ENCODE measurements around the gene LEMD2.

Gene LEMD2

GRCh38 chr6:33732817-33733708 lies 55.9 kb downstream of the LEMD2 start:
- DNase-seq, result no peak

DNA sequence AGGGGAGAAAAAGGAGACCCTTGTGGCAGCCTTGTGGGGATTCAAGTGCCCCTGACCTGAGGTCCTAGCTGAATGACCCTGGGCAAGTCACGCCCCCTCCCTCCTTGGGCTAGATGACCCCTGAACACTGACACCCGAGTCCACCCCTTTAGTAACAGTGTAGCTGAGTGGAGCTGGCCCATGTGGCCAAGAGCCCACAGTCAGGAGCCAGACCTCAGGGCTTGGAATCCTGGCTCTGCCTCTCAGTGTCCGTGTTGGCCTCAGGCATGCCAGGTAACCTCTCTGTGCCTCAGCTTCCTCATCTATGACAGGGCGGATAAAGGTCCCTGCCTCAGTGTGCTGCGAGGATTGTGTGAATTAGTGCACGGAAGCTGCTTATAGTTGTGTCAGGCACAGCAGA lies 56.5 kb downstream of the LEMD2 start:
- DNase-seq, result no peak

GRCh38 chr6:33731751-33732282 lies 57.1 kb downstream of the LEMD2 start:
- no peak for DNase-seq

DNA sequence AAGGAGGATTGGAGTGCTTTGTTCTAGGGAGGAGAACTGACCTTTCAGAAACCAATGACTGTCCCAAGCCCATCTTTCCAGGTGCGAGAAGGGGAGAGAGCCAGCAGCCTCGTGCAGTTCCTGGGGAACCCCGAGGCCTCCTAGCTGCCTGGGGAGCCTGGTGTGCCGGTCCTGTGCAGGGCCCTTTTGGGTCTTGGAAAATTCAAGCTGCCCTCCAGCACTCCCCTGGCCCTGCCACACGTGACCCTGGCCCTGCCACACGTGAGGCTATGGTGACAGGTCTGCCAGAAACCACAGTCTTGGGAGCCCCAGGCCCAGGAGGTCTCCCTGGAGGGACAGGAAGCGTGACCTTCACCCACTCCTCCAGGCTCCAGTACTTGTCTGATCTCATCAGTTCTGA lies 57.9 kb downstream of the LEMD2 start:
- no peak for DNase-seq

DNA sequence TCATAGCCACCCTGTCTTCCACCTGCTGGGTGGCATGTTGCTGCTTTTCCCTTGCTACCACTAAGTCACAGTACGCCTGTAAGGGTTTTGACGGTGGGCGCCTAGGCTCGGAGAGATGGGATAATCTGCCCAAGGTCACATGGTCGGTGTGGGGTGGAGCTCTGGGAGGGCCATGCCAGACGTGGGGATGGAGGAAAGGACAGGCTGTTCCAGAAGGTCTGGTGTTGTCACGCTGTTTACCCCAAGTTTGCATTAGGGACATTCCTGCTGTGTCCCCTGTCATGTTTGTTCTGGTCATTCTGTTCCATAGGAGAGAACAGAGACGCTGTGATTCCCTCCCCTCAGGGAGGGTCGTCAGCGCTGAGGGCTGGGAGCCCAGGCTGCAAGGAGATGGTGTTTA lies 58.3 kb downstream of the LEMD2 start:
- no peak for DNase-seq

- no peak for DNase-seq
Measured at GRCh38 chr6:33729059-33729458, 59.9 kb downstream of the LEMD2 start.

DNA sequence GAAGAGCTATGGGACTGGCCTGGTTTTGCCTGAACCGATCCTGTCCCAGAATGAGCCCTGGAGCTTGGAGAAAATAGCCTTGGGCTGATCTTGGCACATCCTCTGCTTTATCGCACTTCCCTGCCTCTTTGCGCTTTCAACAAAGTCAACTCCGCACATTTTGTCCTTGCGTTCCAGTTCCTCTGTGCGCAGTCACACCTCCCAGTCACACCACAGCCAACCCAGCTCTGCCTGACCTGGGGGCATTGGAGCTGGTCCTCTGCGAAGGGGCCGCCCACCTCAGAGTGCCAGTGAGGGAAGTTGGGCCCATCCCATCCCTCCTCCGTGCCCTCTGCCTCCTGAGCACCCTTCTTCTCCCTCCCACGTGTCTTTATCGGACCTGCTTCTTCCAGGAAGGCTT lies 60.5 kb downstream of the LEMD2 start:
- DNase-seq, result no peak

DNA sequence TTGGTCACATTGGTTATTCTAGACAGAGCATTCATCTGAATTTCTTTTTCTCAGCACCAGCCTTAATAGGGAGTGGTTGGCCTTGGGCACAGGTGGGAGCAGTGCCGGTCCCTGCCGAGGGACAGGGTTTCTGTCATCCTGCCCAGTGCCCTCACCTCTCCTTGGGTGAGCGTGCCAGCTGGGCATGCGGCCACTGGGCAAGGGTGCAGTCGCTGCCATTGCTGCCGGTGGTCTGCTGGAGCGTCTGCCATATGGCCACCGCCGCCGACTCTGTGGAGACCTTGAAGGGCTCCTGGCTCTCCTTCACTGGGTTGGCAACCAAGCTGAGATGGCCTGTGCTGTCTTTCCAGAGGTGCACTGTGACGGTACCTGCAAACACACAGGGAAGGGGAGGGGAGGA lies 61.0 kb downstream of the LEMD2 start:
- no peak for DNase-seq

DNA sequence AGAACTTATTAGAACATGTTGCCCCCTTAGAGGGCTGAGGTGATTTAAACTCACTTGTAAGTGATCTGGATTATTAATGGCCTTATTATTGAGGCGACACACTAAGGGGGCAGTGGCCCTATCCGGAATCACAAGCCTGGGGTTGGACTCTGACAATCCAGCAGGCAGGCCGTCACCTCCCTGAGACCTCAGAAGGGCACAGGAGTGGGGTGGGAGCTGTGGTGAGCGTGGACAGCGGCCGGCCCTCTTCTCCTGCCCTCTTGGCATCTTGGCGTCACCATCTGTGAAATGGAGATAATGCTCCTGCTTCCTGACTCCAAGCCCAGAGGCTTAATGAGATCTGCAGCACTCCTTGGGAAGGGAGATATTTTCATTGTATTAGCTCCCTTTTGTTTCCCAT lies 61.8 kb downstream of the LEMD2 start:
- no peak for DNase-seq

GRCh38 chr6:33726696-33727095 lies 62.2 kb downstream of the LEMD2 start:
- no peak for DNase-seq

GRCh38 chr6:33725891-33726673 lies 62.8 kb downstream of the LEMD2 start:
- DNase-seq, result no peak

DNA sequence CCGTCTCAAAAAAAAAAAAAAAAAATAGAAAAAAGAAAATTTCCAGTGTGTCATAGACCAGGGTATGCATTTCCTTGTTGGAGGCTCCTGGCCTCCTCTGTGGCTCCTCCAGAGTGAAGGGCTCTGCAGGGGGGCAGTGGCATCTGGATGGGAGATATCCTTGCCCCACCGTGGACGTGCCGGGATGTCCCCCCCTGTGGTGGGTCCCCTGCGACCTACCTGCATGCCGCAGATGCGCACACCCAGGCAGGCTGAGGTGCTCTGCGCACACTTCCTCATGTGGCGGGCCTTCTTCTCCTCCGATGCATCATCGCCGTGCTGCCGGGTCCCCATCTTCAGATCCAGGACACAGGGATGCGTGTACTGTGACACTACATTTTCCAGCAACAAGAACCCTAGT lies 63.7 kb downstream of the LEMD2 start:
- no peak for DNase-seq

DNA sequence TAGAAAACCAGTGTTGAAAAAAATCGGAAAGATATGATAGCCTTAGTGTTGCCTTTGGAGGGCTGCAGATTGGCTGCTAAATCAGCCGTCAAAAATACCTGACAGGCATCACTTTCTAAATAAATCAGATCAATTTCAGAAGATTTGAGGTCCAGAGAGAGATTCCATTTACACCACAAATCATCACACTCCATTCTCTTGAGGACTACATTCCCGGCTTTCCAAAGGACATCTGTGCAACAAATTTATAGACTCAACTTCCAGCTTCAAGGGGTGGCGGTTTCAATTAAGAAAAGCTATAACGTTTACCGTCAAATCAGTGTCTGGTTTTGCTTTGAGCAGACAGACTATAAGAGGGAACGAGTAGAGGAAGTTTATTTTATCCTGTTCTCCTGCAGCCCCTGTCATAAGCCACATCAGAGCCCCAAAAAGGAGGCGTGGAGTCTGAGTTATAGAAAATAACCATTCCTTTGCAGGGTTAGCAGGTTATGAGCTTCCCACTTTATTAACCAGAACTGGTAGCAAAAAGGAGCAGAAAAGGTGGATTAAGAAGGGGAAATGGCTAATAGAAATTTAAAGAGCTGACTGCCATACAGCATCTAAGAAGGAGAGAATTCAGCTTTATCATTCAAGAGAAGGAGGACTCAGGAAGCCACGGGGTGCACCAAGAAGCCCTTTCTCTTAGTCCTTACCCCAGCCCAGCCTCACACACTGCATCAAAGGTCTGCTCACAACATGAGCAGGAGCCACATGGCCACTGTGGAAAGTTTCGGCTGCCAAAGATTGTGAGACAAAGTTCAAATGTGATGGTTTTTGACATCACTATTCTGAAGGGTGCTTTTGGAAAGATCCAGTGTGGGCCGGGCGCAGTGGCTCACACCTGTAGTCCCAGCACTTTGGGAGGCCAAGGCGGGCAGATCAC lies 64.6 kb downstream of the LEMD2 start:
- DNase-seq, result no peak

DNA sequence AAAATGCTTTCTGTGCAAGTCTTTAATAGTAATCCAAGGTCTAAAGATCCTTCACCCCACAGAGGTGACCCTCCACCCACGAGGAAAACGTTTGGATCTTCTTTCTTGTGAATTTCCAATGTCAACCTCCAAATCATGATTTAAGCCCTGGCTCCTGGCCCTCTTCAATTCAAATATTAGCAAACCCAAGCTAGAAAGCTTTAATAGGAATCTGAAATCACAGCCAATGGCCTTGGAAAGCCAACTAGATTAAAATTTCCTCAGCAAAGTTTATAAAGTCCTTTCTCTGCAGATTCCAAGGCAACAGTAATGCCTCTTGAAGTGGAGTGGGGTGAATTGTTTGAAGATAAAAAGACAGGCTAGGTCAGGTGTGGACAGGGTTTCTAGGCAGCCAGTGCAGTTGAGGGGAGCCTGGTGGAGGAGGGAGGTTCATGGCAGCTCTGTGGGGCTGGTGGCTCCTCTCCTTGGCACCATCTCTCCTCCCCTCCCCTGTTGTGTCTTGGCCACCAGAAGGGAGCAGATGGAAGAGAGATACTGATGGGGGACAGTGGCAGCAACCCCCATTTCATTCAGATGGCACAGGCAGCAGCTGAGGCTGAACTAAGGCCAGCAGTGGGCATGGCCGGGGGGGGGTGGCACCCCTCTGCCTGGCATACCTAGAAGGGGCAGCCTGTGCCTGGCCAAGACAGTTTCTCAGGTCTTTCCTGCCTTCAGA lies 65.4 kb downstream of the LEMD2 start:
- no peak for DNase-seq

- DNase-seq, result no peak
Measured at GRCh38 chr6:33722103-33722623, 66.8 kb downstream of the LEMD2 start.

- DNase-seq, result no peak
Measured at GRCh38 chr6:33721508-33721907, 67.4 kb downstream of the LEMD2 start.
